ENCODE measurements around the gene CWC27.

GRCh38 chr5:64854855-64855254 is 86.1 kb downstream of the CWC27 start:
- TF ChIP-seq RCOR1 (IDR thresholded peaks at IDR 0.05; ENCODE audit: low read depth, low read length) = no peak
- TF ChIP-seq CTCF (IDR thresholded peaks at IDR 0.05) = no peak
- TF ChIP-seq NR3C1 (IDR thresholded peaks at IDR 0.05) = no peak
- TF ChIP-seq POLR2A (IDR thresholded peaks at IDR 0.05; ENCODE audit: low read length) = no peak
- no peak for TF ChIP-seq MAX (IDR thresholded peaks at IDR 0.05)
- no peak for TF ChIP-seq ZFP36 (IDR thresholded peaks at IDR 0.05; ENCODE audit: borderline replicate concordance, partially characterized antibody)
- no peak for TF ChIP-seq HOXA7 (CRISPR knock-in tag; IDR thresholded peaks at IDR 0.05)
- no peak for TF ChIP-seq PHF8 (IDR thresholded peaks at IDR 0.05; ENCODE audit: borderline replicate concordance, low read depth)
- no peak for TF ChIP-seq REST (IDR thresholded peaks at IDR 0.05)
- TF ChIP-seq BCL3 (IDR thresholded peaks at IDR 0.05) = no peak
- TF ChIP-seq MAZ (IDR thresholded peaks at IDR 0.05; ENCODE audit: borderline replicate concordance, low read depth, low read length) = no peak
- TF ChIP-seq SMC3 (IDR thresholded peaks at IDR 0.05) = no peak
- TF ChIP-seq BHLHE40 (IDR thresholded peaks at IDR 0.05; ENCODE audit: low read depth, low read length) = no peak
